Measurements from ENCODE around the gene OR1D2.

Gene OR1D2

GRCh38 chr17:3046753-3047152 is 57.5 kb downstream of the OR1D2 start:
- Histone ChIP-seq H3K27me3 (ENCODE audit: control insufficient read depth in 5 of 5, insufficient read depth in 4 of 5, low read length in 5 of 5) (peaks cover 0 to 4% (median 0%) of the 10 kb centered on the region in 5 donors), H3K4me1 (ENCODE audit: control insufficient read depth in 5 of 5, insufficient read depth in 5 of 5, low read length in 5 of 5) (peaks cover 0 to 12% (median 10%) of the 10 kb centered on the region in 5 donors), H3K9ac (ENCODE audit: low read length in 5 of 5) (no peak overlapping the region), H3K4me3 (ENCODE audit: low read depth in 1 of 5, low read length in 5 of 5) (no peak overlapping the region), H3K36me3 (ENCODE audit: control insufficient read depth in 5 of 5, insufficient read depth in 5 of 5, low read length in 5 of 5) (no peaks in the 10 kb centered on the region), H3K9me3 (ENCODE audit: control insufficient read depth in 5 of 5, low read length in 5 of 5) (peaks cover 0 to 14% (median 13%) of the 10 kb centered on the region in 5 donors), H3K27ac (ENCODE audit: low read depth, low read length) (no peak overlapping the region)

- H3K36me3 ChIP-seq (ENCODE audit: control insufficient read depth in 5 of 5, insufficient read depth in 5 of 5, low read length in 5 of 5) = no peaks in the 10 kb centered on the region
- H3K9me3 ChIP-seq (ENCODE audit: control insufficient read depth in 5 of 5, low read length in 5 of 5) = peaks cover 0 to 14% (median 13%) of the 10 kb centered on the region in 5 donors
- no peak overlapping the region for H3K9ac ChIP-seq (ENCODE audit: low read length in 5 of 5)
- H3K27me3 ChIP-seq (ENCODE audit: control insufficient read depth in 5 of 5, insufficient read depth in 4 of 5, low read length in 5 of 5) = peaks cover 4 to 8% (median 5%) of the 10 kb centered on the region in 5 donors
- peaks cover 0 to 6% (median 4%) of the 10 kb centered on the region in 5 donors for H3K4me1 ChIP-seq (ENCODE audit: control insufficient read depth in 5 of 5, insufficient read depth in 5 of 5, low read length in 5 of 5)
- no peak overlapping the region for H3K27ac ChIP-seq (ENCODE audit: low read depth, low read length)
- H3K4me3 ChIP-seq (ENCODE audit: low read depth in 1 of 5, low read length in 5 of 5) = no peak overlapping the region
Measured at GRCh38 chr17:3043737-3044365, 60.4 kb downstream of the OR1D2 start.

- no peak overlapping the region for H3K27ac ChIP-seq (ENCODE audit: low read depth, low read length)
- no peaks in the 10 kb centered on the region for H3K36me3 ChIP-seq (ENCODE audit: control insufficient read depth in 5 of 5, insufficient read depth in 5 of 5, low read length in 5 of 5)
- H3K4me1 ChIP-seq (ENCODE audit: control insufficient read depth in 5 of 5, insufficient read depth in 5 of 5, low read length in 5 of 5) = no peaks in the 10 kb centered on the region
- H3K9me3 ChIP-seq (ENCODE audit: control insufficient read depth in 5 of 5, low read length in 5 of 5) = peaks cover 0 to 14% (median 13%) of the 10 kb centered on the region in 5 donors
- peaks cover 4 to 18% (median 13%) of the 10 kb centered on the region in 5 donors for H3K27me3 ChIP-seq (ENCODE audit: control insufficient read depth in 5 of 5, insufficient read depth in 4 of 5, low read length in 5 of 5)
- no peak overlapping the region for H3K4me3 ChIP-seq (ENCODE audit: low read depth in 1 of 5, low read length in 5 of 5)
- no peak overlapping the region for H3K9ac ChIP-seq (ENCODE audit: low read length in 5 of 5)
Measured at GRCh38 chr17:3040882-3041281, 63.3 kb downstream of the OR1D2 start.

GRCh38 chr17:3039736-3040135 is 64.5 kb downstream of the OR1D2 start:
- Histone ChIP-seq H3K27me3 (ENCODE audit: control insufficient read depth in 5 of 5, insufficient read depth in 4 of 5, low read length in 5 of 5) (peaks cover 7 to 24% (median 16%) of the 10 kb centered on the region in 5 donors), H3K4me3 (ENCODE audit: low read depth in 1 of 5, low read length in 5 of 5) (no peak overlapping the region)

GRCh38 chr17:3038941-3039340 is 65.3 kb downstream of the OR1D2 start:
- H3K36me3 ChIP-seq (ENCODE audit: control insufficient read depth in 5 of 5, insufficient read depth in 5 of 5, low read length in 5 of 5) = no peaks in the 10 kb centered on the region
- H3K9ac ChIP-seq (ENCODE audit: low read length in 5 of 5) = no peak overlapping the region

More at GRCh38 chr17:3039736-3040135, 64.5 kb downstream of the OR1D2 start:
- Histone ChIP-seq H3K9ac (ENCODE audit: low read length in 5 of 5) (no peak overlapping the region), H3K4me1 (ENCODE audit: control insufficient read depth in 5 of 5, insufficient read depth in 5 of 5, low read length in 5 of 5) (no peaks in the 10 kb centered on the region), H3K36me3 (ENCODE audit: control insufficient read depth in 5 of 5, insufficient read depth in 5 of 5, low read length in 5 of 5) (no peaks in the 10 kb centered on the region), H3K9me3 (ENCODE audit: control insufficient read depth in 5 of 5, low read length in 5 of 5) (peaks cover 0 to 14% (median 13%) of the 10 kb centered on the region in 5 donors), H3K27ac (ENCODE audit: low read depth, low read length) (no peak overlapping the region)

More at GRCh38 chr17:3038941-3039340, 65.3 kb downstream of the OR1D2 start:
- no peaks in the 10 kb centered on the region for H3K4me1 ChIP-seq (ENCODE audit: control insufficient read depth in 5 of 5, insufficient read depth in 5 of 5, low read length in 5 of 5)
- no peak overlapping the region for H3K4me3 ChIP-seq (ENCODE audit: low read depth in 1 of 5, low read length in 5 of 5)
- H3K9me3 ChIP-seq (ENCODE audit: control insufficient read depth in 5 of 5, low read length in 5 of 5) = peaks cover 0 to 7% (median 6%) of the 10 kb centered on the region in 5 donors
- H3K27ac ChIP-seq (ENCODE audit: low read depth, low read length) = no peak overlapping the region
- H3K27me3 ChIP-seq (ENCODE audit: control insufficient read depth in 5 of 5, insufficient read depth in 4 of 5, low read length in 5 of 5) = peaks cover 7 to 24% (median 19%) of the 10 kb centered on the region in 5 donors

Measured in subcutaneous abdominal adipose tissue (tissue), 5 donors.